B cell (primary cell): Measurements from ENCODE around the gene DNAH8. TPM values are rescaled to one million over a fixed set of nuclear protein-coding genes. Genes with fewer than 3 reads are reported as not detected.

Source experiments
- ATAC-seq: fragments of 200-7000 bp; cut with Tn5 transposase; one replicate; pipeline ENCODE4 v1.10.0; 2021; ENCODE audit warnings: low read depth, mild to moderate bottlenecking, moderate number of reproducible peaks, moderate library complexity
- CTCF ChIA-PET: fragments of 350-600 bp; sonication (Branson Sonifier 250); formaldehyde crosslinking; loops from one replicate; lab custom pipeline; 2021; ENCODE audit warnings: antibody characterized with exemption, inconsistent platforms; lab: Charles Lee
- POLR2A ChIA-PET: fragments of 350-600 bp; sonication (Branson Sonifier 250); formaldehyde crosslinking; loops from one replicate; lab custom pipeline; 2021; ENCODE audit warnings: antibody characterized with exemption; lab: Charles Lee
- DNase-seq: peaks from one replicate; pipeline ENCODE4 v3.0.0; 2013
- H2AFZ ChIP-seq: 2 replicates; pipeline ENCODE4 v1.6.1; 2012; ENCODE audit warnings: mild to moderate bottlenecking, low read depth, low read length; ENCODE audit not compliant: insufficient read depth, poor library complexity, severe bottlenecking
- H3K27ac ChIP-seq, 2 donors: 1 replicate in 1 of 2; 2 replicates in 1 of 2; pipeline ENCODE4 v1.5.1; 2012 to 2013; ENCODE audit warnings: low read length in 2 of 2, mild to moderate bottlenecking in 2 of 2, moderate library complexity in 1 of 2
- H3K27me3 ChIP-seq, 4 experiments: fragments of 200-600 bp in 1 of 4; sonication (generic) in 1 of 4; replicated peaks in 1 of 4; 1 replicate in 2 of 4; 2 replicates in 2 of 4; pipeline versions ENCODE4 v1.6.1 to v1.7.0; 2013 to 2016; ENCODE audit warnings: low read length in 3 of 4, mild to moderate bottlenecking in 2 of 4, mixed read lengths in 1 of 4, moderate library complexity in 1 of 4; ENCODE audit not compliant: insufficient read depth in 4 of 4, control insufficient read depth in 3 of 4; ENCODE audit errors: control extremely low read depth in 1 of 4
- H3K36me3 ChIP-seq, 2 experiments: replicated peaks in 1 of 2; 1 replicate in 1 of 2; 2 replicates in 1 of 2; pipeline versions ENCODE4 v1.6.1 to v1.7.1; 2013; ENCODE audit warnings: low read length in 1 of 2; ENCODE audit not compliant: insufficient read depth in 2 of 2, control insufficient read depth in 1 of 2; ENCODE audit errors: control extremely low read depth in 1 of 2, extremely low read depth in 1 of 2
- H3K4me1 ChIP-seq, 2 donors: fragments of 200-600 bp in 1 of 2; sonication (generic) in 1 of 2; 1 replicate in 1 of 2; 2 replicates in 1 of 2; pipeline versions ENCODE4 v1.5.1 to v1.6.1; 2013 to 2017; ENCODE audit warnings: low read length in 2 of 2; ENCODE audit not compliant: control insufficient read depth in 2 of 2, insufficient read depth in 2 of 2
- H3K4me2 ChIP-seq: replicated peaks from 2 replicates; pipeline ENCODE3; 2012; ENCODE audit warnings: mild to moderate bottlenecking, low read depth, low read length; ENCODE audit not compliant: poor library complexity, severe bottlenecking
- H3K4me3 ChIP-seq, 5 experiments: fragments of 200-600 bp in 1 of 5; sonication (generic) in 1 of 5; 1 replicate in 3 of 5; 2 replicates in 2 of 5; pipeline versions ENCODE4 v1.5.1 to v1.7.0; 2011 to 2016; ENCODE audit warnings: low read length in 4 of 5, mild to moderate bottlenecking in 4 of 5, low read depth in 2 of 5, control low read depth in 1 of 5, moderate library complexity in 1 of 5; ENCODE audit not compliant: insufficient read depth in 1 of 5; ENCODE audit errors: control extremely low read depth in 1 of 5, extremely low read depth in 1 of 5
- H3K79me2 ChIP-seq: fragments of 200-600 bp; sonication (generic); one replicate; pipeline ENCODE4 v1.6.0; 2016; ENCODE audit warnings: low read length; ENCODE audit not compliant: control insufficient read depth, insufficient read depth
- H3K9ac ChIP-seq: fragments of 200-600 bp; sonication (generic); 2 replicates; pipeline ENCODE4 v1.6.1; 2017; ENCODE audit warnings: mild to moderate bottlenecking, low read length, moderate library complexity
- H3K9me3 ChIP-seq, 3 donors: one replicate each; pipeline versions ENCODE4 v1.6.1 to v1.7.1; 2013; ENCODE audit warnings: low read length in 2 of 3; ENCODE audit not compliant: control insufficient read depth in 2 of 3, insufficient read depth in 1 of 3; ENCODE audit errors: control extremely low read depth in 1 of 3
- H4K20me1 ChIP-seq: 2 replicates; pipeline ENCODE4 v1.6.0; 2012; ENCODE audit warnings: mild to moderate bottlenecking, low read length; ENCODE audit not compliant: insufficient read depth, control insufficient read depth, poor library complexity, severe bottlenecking
- H3K27ac Mint-ChIP-seq: one replicate; pipeline ENCODE4 v1.8.0; 2021; ENCODE audit warnings: mixed read lengths
- H3K27me3 Mint-ChIP-seq: one replicate; pipeline ENCODE4 v1.8.0; 2021; ENCODE audit warnings: mixed read lengths
- H3K4me1 Mint-ChIP-seq: one replicate; pipeline ENCODE4 v1.8.0; 2021; ENCODE audit warnings: mixed read lengths
- H3K4me3 Mint-ChIP-seq: one replicate; pipeline ENCODE4 v1.8.0; 2021; ENCODE audit warnings: mixed read lengths
- H3K9me3 Mint-ChIP-seq: one replicate; pipeline ENCODE4 v1.8.0; 2022; ENCODE audit warnings: mixed read lengths; ENCODE audit not compliant: insufficient read depth
- EZH2 ChIP-seq: IDR thresholded peaks from 2 replicates; pipeline ENCODE4 v1.6.1; 2012; ENCODE audit warnings: borderline replicate concordance, low read depth, mild to moderate bottlenecking, moderate library complexity, low read length; ENCODE audit not compliant: insufficient read depth, poor library complexity, severe bottlenecking
- WGBS: methylation state at CpG from one replicate; pipeline ENCODE4 v1.1.5; 2013; ENCODE audit warnings: missing lambda C conversion rate; ENCODE audit not compliant: insufficient coverage; 5-methylcytosine and 5-hydroxymethylcytosine counted together
- intact Hi-C: fragments of 100-400 bp; cut with micrococcal nuclease; formaldehyde crosslinking; loops from one replicate; pipeline ENCODE4 v1.10.0; 2022
- polyA plus RNA-seq: library from polyadenylated mRNA; depleted of rRNA; stranded (reverse); fragments of >200 nt; gene quantifications from 2 replicates; pipeline ENCODE4 v1.2.3, GENCODE V29; 2012
- total RNA-seq, 2 donors: library from RNA; stranded (reverse); fragments of 120-200 nt in 1 of 2; gene quantifications; 1 replicate in 1 of 2; 2 replicates in 1 of 2; pipeline versions ENCODE4 v1.2.3 to v1.2.4, GENCODE V29; 2013 to 2022
- TF ChIP-seq, protein P1 (sequence below): fragments of 200-600 bp; IDR thresholded peaks from one replicate; pipeline ENCODE4 v1.8.0; 2022; ENCODE audit warnings: antibody characterized with exemption, mild to moderate bottlenecking

DNAH8 gene
- total and polyA plus RNA-seq, 2 donors (not counting 1 experiment from before 2014, with no cell fraction given), result 0.69 to 1.1 TPM

DNA sequence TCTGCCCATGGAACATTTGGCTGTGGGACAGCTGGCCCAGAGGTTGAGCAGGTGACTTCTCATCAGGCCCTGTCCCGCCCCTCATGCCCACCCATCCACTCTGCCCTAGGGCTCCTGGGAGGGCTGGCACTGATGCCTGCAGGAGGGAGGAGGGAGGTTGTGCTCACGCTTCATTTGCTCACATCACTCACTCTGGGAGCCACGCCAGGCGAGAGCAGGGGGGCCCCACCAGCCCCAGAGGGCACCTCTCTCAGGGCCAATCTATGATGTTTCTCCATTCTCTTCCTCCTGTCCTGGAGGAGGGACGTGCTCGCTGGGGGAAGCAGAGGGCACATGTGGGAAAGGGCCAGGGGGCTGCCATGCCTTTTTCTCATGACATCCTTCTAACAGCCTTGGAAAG lies 322.6 kb downstream of the DNAH8 start:
- no peak overlapping the region for H3K4me3 ChIP-seq
- H3K27me3 ChIP-seq, result peaks cover 0 to 9% (median 7%) of the 10 kb centered on the region in 4 experiments
- no peak overlapping the region for H2AFZ ChIP-seq
- peaks cover 0 to 6% (median 0%) of the 10 kb centered on the region in 3 donors for H3K9me3 ChIP-seq
- H3K4me1 Mint-ChIP-seq, result no peaks in the 10 kb centered on the region
- no peaks in the 10 kb centered on the region for H4K20me1 ChIP-seq
- ChIA-PET POLR2A (no interaction called here), CTCF (no interaction called here)
- no peak for ATAC-seq
- peaks cover 0 to 3% of the 10 kb centered on the region in 2 donors for H3K4me1 ChIP-seq
- no peak for TF ChIP-seq EZH2
- H3K4me3 Mint-ChIP-seq, result no peak overlapping the region
- no peak overlapping the region for H3K27ac Mint-ChIP-seq
- H3K36me3 ChIP-seq, result no peaks in the 10 kb centered on the region
- no peak for DNase-seq
- intact Hi-C loops, result no loop called here
- no peaks in the 10 kb centered on the region for H3K79me2 ChIP-seq
- peaks cover 47% of the 10 kb centered on the region for H3K27me3 Mint-ChIP-seq
- H3K27ac ChIP-seq, result no peak overlapping the region
- H3K9ac ChIP-seq, result no peak overlapping the region
- WGBS, result 50% methylated on average over 3 of the region's 6 CpGs
- no peaks in the 10 kb centered on the region for H3K9me3 Mint-ChIP-seq
- no peak overlapping the region for H3K4me2 ChIP-seq

DNA sequence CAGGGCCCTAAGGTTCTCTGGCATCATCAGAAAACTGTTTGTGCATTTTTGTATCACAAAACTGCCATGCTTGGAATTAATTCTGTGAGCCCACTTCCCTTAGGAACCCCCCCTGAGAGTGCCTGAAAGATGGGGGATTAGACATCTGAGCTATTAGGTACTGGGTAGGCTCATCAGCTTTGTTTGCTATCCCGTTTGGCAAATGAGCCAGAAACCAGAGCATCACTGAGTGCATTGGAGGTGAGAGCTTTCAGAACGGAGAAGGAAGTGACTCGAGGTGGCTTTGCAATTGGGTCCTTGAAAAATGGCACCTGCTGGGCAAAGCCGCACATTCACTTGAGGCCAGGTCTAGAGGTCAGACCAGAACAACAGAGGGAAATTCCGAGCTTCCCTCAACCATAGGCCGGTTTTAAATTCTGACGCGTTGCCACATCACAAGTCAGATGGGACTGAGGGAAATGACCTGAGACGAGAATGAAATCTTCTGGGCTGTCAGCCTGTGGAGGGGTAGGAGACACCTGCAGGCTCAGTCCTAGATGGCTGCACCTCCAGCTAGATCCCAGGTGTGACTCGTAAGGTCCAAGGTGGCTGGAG lies 325.1 kb downstream of the DNAH8 start:
- Histone ChIP-seq H2AFZ (no peak overlapping the region), H3K9ac (no peak overlapping the region), H3K27ac (no peak overlapping the region), H3K36me3 (no peaks in the 10 kb centered on the region), H3K4me3 (no peak overlapping the region), H3K4me2 (no peak overlapping the region), H3K27me3 (peaks cover 0 to 9% (median 3%) of the 10 kb centered on the region in 4 experiments), H3K4me1 (peaks cover 0 to 3% of the 10 kb centered on the region in 2 donors), H4K20me1 (no peaks in the 10 kb centered on the region), H3K79me2 (no peaks in the 10 kb centered on the region), H3K9me3 (peaks cover 0 to 6% (median 0%) of the 10 kb centered on the region in 3 donors)
- intact Hi-C loops, result no loop called here
- no peaks in the 10 kb centered on the region for H3K4me1 Mint-ChIP-seq
- peaks cover 37% of the 10 kb centered on the region for H3K27me3 Mint-ChIP-seq
- ATAC-seq (no peak), DNase-seq (no peak)
- H3K27ac Mint-ChIP-seq, result no peak overlapping the region
- POLR2A ChIA-PET, result no interaction called here
- CTCF ChIA-PET, result no interaction called here
- WGBS, result 78% methylated on average over 7 of the region's 10 CpGs
- TF ChIP-seq EZH2, result no peak
- TF ChIP-seq, protein P1, sequence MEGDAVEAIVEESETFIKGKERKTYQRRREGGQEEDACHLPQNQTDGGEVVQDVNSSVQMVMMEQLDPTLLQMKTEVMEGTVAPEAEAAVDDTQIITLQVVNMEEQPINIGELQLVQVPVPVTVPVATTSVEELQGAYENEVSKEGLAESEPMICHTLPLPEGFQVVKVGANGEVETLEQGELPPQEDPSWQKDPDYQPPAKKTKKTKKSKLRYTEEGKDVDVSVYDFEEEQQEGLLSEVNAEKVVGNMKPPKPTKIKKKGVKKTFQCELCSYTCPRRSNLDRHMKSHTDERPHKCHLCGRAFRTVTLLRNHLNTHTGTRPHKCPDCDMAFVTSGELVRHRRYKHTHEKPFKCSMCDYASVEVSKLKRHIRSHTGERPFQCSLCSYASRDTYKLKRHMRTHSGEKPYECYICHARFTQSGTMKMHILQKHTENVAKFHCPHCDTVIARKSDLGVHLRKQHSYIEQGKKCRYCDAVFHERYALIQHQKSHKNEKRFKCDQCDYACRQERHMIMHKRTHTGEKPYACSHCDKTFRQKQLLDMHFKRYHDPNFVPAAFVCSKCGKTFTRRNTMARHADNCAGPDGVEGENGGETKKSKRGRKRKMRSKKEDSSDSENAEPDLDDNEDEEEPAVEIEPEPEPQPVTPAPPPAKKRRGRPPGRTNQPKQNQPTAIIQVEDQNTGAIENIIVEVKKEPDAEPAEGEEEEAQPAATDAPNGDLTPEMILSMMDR, result no peak
- H3K4me3 Mint-ChIP-seq, result no peak overlapping the region
- no peaks in the 10 kb centered on the region for H3K9me3 Mint-ChIP-seq
